ENCODE measurements around the gene QSER1. TPM values are rescaled to one million over a fixed set of nuclear protein-coding genes. Genes with fewer than 3 reads are reported as not detected.

The QSER1 gene
- total and polyA plus RNA-seq, 9 of the 15 experiments (the other 6 are each of a cell fraction or from before 2014, with no cell fraction given), result 5.8 to 33.6 (median 22.3) TPM

DNA sequence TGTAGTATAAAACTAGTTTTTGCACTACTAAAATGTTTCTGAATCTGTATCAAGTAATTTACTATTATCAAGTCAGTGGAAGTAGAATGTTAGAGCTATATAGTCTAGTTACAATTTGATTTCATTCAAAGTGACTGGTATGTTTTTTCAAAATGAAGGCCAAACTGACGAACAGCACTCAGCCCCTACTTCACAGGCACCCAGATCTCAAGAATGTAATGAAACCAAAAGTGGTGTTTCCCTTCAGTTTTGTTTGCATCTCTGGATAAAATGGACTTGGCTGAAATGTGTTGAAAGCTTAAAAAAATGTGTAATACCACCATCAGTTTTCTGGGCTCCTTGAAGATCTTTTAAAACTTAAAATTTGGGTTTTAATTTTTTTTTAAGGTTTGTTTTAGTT, 46.4 kb downstream of the QSER1 start:
- Histone ChIP-seq H3K9me1 (ENCODE audit: control insufficient read depth, insufficient read depth, low read length) (peaks cover 2% of the 10 kb centered on the region), H3K4me1 (replicated peaks in 1 of 2; ENCODE audit: control insufficient read depth in 2 of 2, insufficient read depth in 2 of 2, low read length in 2 of 2) (no peaks in the 10 kb centered on the region), H3K36me3 (ENCODE audit: control insufficient read depth, insufficient read depth, low read length) (peaks cover 48% of the 10 kb centered on the region), H3K27me3 (ENCODE audit: control insufficient read depth in 2 of 2, insufficient read depth in 2 of 2, low read length in 2 of 2) (no peaks in the 10 kb centered on the region), H3K79me2 (ENCODE audit: control insufficient read depth, insufficient read depth, low read length) (peaks cover 47% of the 10 kb centered on the region; the same call in 2 of the 3 replicates), H3K4me2 (ENCODE audit: insufficient read depth, low read length) (no peak overlapping the region), H2AFZ (ENCODE audit: low read depth, low read length) (no peak overlapping the region), H3K27ac (ENCODE audit: extremely low read depth, low read depth, low read length) (no peak overlapping the region), H3K4me3 (no peak overlapping the region), H3K9me3 (replicated peaks; ENCODE audit: control insufficient read depth, insufficient read depth, low read depth, low read length) (no peaks in the 10 kb centered on the region), H4K20me1 (replicated peaks; ENCODE audit: control insufficient read depth, insufficient read depth, low read length) (no peaks in the 10 kb centered on the region), H3K9ac (ENCODE audit: insufficient read depth in 1 of 2, low read depth in 2 of 2, low read length in 2 of 2) (no peak overlapping the region)
- WGBS (ENCODE audit: insufficient coverage, low coverage, missing lambda C conversion rate), result 94% methylated on average over 1 of the region's 1 CpG
- intact Hi-C loops (cut with micrococcal nuclease), result no loop called here
- BruUV-seq (replicated peaks), result no TSS peak
- FAIRE-seq, result no peak
- DNase-seq (ENCODE audit: extremely low read depth in 1 of 4, low spot score in 3 of 4), result no peak
- TF ChIP-seq ZNF449 (CRISPR knock-in tag; IDR thresholded peaks at IDR 0.05), result no peak
- TF ChIP-seq, protein P1, sequence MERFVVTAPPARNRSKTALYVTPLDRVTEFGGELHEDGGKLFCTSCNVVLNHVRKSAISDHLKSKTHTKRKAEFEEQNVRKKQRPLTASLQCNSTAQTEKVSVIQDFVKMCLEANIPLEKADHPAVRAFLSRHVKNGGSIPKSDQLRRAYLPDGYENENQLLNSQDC (CRISPR knock-in tag; IDR thresholded peaks at IDR 0.05), result no peak
- TF ChIP-seq ATF1 (CRISPR knock-in tag; IDR thresholded peaks at IDR 0.05), result no peak
- TF ChIP-seq ATF1 (tag; IDR thresholded peaks at IDR 0.05), result no peak
- no peak for TF ChIP-seq JUND (IDR thresholded peaks at IDR 0.05; ENCODE audit: borderline replicate concordance, low read depth, low read length)
- no peak for TF ChIP-seq JUND (tag; IDR thresholded peaks at IDR 0.05; ENCODE audit: borderline replicate concordance, low read depth, low read length)
- no peak for TF ChIP-seq ELF4 (CRISPR knock-in tag; IDR thresholded peaks at IDR 0.05)
- no peak for TF ChIP-seq TCF7L2 (IDR thresholded peaks at IDR 0.05; ENCODE audit: low read depth, low read length)
- TF ChIP-seq SAFB2 (IDR thresholded peaks at IDR 0.05; ENCODE audit: borderline replicate concordance, low read depth, low read length, severe bottlenecking), result no peak
- no peak for TF ChIP-seq ZFPM2 (CRISPR knock-in tag; IDR thresholded peaks at IDR 0.05)
- TF ChIP-seq ZNF146 (CRISPR knock-in tag; IDR thresholded peaks at IDR 0.05; ENCODE audit: unreplicated experiment), result no peak
- in situ Hi-C loops (cut with MboI), result no loop called here
- ChIA-PET POLR2A (no interaction called here), CTCF (ENCODE audit: low intra/inter-chr PET ratio) (no interaction called here)
- no peak for ATAC-seq
